ENCODE results near the gene ZDHHC3.

DNA sequence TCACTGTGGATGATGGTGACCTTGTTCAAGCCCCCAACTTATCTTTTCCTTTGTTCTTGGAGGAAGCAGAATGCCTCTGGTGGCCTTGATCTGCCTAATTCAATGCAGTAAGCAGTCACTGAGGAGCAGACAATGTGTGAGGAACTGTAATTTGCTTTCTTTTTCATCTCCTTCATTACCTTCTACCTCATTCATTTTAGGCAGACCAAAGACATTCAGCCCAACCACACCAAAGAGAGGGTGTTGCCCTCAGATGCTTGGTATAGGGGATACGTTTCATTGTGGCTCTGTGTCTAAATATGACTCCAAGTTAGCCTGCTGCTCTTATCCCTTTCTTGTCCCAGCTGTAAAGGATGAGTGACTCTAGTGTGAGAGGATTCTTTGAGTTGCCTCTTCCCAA, 15.4 kb upstream of the ZDHHC3 start:
- TF ChIP-seq, protein P1, sequence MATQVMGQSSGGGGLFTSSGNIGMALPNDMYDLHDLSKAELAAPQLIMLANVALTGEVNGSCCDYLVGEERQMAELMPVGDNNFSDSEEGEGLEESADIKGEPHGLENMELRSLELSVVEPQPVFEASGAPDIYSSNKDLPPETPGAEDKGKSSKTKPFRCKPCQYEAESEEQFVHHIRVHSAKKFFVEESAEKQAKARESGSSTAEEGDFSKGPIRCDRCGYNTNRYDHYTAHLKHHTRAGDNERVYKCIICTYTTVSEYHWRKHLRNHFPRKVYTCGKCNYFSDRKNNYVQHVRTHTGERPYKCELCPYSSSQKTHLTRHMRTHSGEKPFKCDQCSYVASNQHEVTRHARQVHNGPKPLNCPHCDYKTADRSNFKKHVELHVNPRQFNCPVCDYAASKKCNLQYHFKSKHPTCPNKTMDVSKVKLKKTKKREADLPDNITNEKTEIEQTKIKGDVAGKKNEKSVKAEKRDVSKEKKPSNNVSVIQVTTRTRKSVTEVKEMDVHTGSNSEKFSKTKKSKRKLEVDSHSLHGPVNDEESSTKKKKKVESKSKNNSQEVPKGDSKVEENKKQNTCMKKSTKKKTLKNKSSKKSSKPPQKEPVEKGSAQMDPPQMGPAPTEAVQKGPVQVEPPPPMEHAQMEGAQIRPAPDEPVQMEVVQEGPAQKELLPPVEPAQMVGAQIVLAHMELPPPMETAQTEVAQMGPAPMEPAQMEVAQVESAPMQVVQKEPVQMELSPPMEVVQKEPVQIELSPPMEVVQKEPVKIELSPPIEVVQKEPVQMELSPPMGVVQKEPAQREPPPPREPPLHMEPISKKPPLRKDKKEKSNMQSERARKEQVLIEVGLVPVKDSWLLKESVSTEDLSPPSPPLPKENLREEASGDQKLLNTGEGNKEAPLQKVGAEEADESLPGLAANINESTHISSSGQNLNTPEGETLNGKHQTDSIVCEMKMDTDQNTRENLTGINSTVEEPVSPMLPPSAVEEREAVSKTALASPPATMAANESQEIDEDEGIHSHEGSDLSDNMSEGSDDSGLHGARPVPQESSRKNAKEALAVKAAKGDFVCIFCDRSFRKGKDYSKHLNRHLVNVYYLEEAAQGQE (IDR thresholded peaks at IDR 0.05; ENCODE audit: insufficient read depth in 1 of 2, low read depth in 2 of 2, low read length in 1 of 2) = no peak
- TF ChIP-seq SIN3A (IDR thresholded peaks at IDR 0.05; ENCODE audit: borderline replicate concordance, insufficient read depth, low read depth, low read length) (no peak), CTCF (IDR thresholded peaks at IDR 0.05) (no peak)
